HepG2 (cell line): Measurements from ENCODE around the gene SPTBN5. TPM values are rescaled to one million over a fixed set of nuclear protein-coding genes. Genes with fewer than 3 reads are reported as not detected.

Experiments used
- ARHGAP35 ChIP-seq: sonication (generic); formaldehyde crosslinking; IDR thresholded peaks from 2 replicates; pipeline ENCODE4 v1.9.0; 2022; ENCODE audit warnings: mild to moderate bottlenecking, inconsistent platforms, moderate library complexity, missing genetic modification reagents, borderline replicate concordance
- ATF4 ChIP-seq, 2 experiments: fragments of 450-650 bp in 1 of 2; sonication (generic) in 1 of 2; formaldehyde crosslinking; IDR thresholded peaks; 2 replicates each; pipeline versions ENCODE4 v1.5.0 to v1.8.0; 2020 to 2022; ENCODE audit warnings: mild to moderate bottlenecking in 1 of 2, missing genetic modification reagents in 1 of 2
- CBX1 ChIP-seq: IDR thresholded peaks from one replicate; pipeline ENCODE4 v1.6.1; 2016; ENCODE audit warnings: antibody characterized with exemption, low read depth
- FOSL2 ChIP-seq: sonication (generic); formaldehyde crosslinking; IDR thresholded peaks from 2 replicates; pipeline ENCODE4 v1.4.0; 2020; ENCODE audit warnings: missing genetic modification reagents
- FOXO1 ChIP-seq: sonication (generic); formaldehyde crosslinking; IDR thresholded peaks from 2 replicates; pipeline ENCODE4 v1.4.0; 2020; ENCODE audit warnings: missing genetic modification reagents
- GPN1 ChIP-seq: sonication (generic); formaldehyde crosslinking; IDR thresholded peaks from 2 replicates; pipeline ENCODE4 v1.5.1; 2020; ENCODE audit warnings: missing genetic modification reagents, borderline replicate concordance
- GTF2F1 ChIP-seq: fragments of 150-350 bp; IDR thresholded peaks from 2 replicates; pipeline ENCODE4 v1.6.1; 2014; ENCODE audit warnings: low read length
- HMGA1 ChIP-seq: sonication (generic); formaldehyde crosslinking; conservative IDR thresholded peaks from 2 replicates; pipeline ENCODE4 v1.4.0; 2020; ENCODE audit warnings: missing genetic modification reagents
- NCOA2 ChIP-seq: sonication (generic); formaldehyde crosslinking; IDR thresholded peaks from 2 replicates; pipeline ENCODE4 v1.8.0; 2022; ENCODE audit warnings: inconsistent platforms
- RARG ChIP-seq: sonication (generic); formaldehyde crosslinking; IDR thresholded peaks from 2 replicates; pipeline ENCODE4 v1.4.0; 2020; ENCODE audit warnings: low read depth, mild to moderate bottlenecking, missing genetic modification reagents
- RELA ChIP-seq: sonication (generic); formaldehyde crosslinking; IDR thresholded peaks from 2 replicates; pipeline ENCODE4 v1.4.0; 2020; ENCODE audit warnings: missing genetic modification reagents
- RXRA ChIP-seq: sonication (generic); formaldehyde crosslinking; IDR thresholded peaks from 2 replicates; pipeline ENCODE4 v1.5.1; 2020; ENCODE audit warnings: missing genetic modification reagents
- SRSF4 ChIP-seq: fragments of 200-400 bp; formaldehyde crosslinking; IDR thresholded peaks from one replicate; pipeline ENCODE4 v1.6.1; 2018; ENCODE audit warnings: mild to moderate bottlenecking, low read depth, low read length, moderate library complexity; ENCODE audit not compliant: poor library complexity, severe bottlenecking
- STAG1 ChIP-seq: sonication (generic); formaldehyde crosslinking; IDR thresholded peaks from 2 replicates; pipeline ENCODE4 v1.4.0; 2020; ENCODE audit warnings: missing genetic modification reagents
- TERF1 ChIP-seq: sonication (generic); formaldehyde crosslinking; IDR thresholded peaks from 2 replicates; pipeline ENCODE4 v1.8.0; 2022; ENCODE audit warnings: mild to moderate bottlenecking, missing genetic modification reagents, moderate library complexity
- ZNF446 ChIP-seq: sonication (generic); formaldehyde crosslinking; IDR thresholded peaks from 2 replicates; pipeline ENCODE4 v1.5.0; 2020; ENCODE audit warnings: mild to moderate bottlenecking, missing genetic modification reagents
- ZNF543 ChIP-seq: sonication (generic); formaldehyde crosslinking; IDR thresholded peaks from 2 replicates; pipeline ENCODE4 v1.4.0; 2020; ENCODE audit warnings: mild to moderate bottlenecking, missing genetic modification reagents
- ZNF687 ChIP-seq: sonication (generic); formaldehyde crosslinking; IDR thresholded peaks from 2 replicates; pipeline ENCODE4 v1.5.1; 2020; ENCODE audit warnings: mild to moderate bottlenecking, missing genetic modification reagents, moderate library complexity
- polyA plus RNA-seq, 8 experiments: library from polyadenylated mRNA; depleted of rRNA in 3 of 8; stranded (reverse) in 7 of 8; unstranded in 1 of 8; fragments of >200 nt; fragmentation: Illumina TruSeq in 4 of 8; extraction: Trizol in 4 of 8; gene quantifications; 2 replicates each; pipeline versions ENCODE4 v1.2.1 to v1.2.3, GENCODE V29; 2011 to 2016; ENCODE audit warnings: low read depth in 4 of 8, missing spikeins in 1 of 8, mixed read lengths in 1 of 8; ENCODE audit not compliant: insufficient read depth in 1 of 8
- total RNA-seq, 5 experiments: library from RNA; depleted of rRNA; stranded (reverse); fragments of >200 nt; fragmentation: Illumina TruSeq; extraction: Trizol; gene quantifications; 2 replicates each; pipeline ENCODE4 v1.2.3, GENCODE V29; 2016; ENCODE audit warnings: low read depth in 1 of 5
- TF ChIP-seq, protein P1 (sequence below): sonication (generic); formaldehyde crosslinking; IDR thresholded peaks from 2 replicates; pipeline ENCODE4 v1.8.1; 2023; ENCODE audit warnings: mild to moderate bottlenecking, missing genetic modification reagents
- TF ChIP-seq, protein P2 (sequence below): sonication (generic); formaldehyde crosslinking; IDR thresholded peaks from 2 replicates; pipeline ENCODE4 v1.4.0; 2020; ENCODE audit warnings: missing genetic modification reagents
- TF ChIP-seq, protein P3 (sequence below): fragments of 450-650 bp; IDR thresholded peaks from 2 replicates; pipeline ENCODE4 v1.6.1; 2017; ENCODE audit warnings: mild to moderate bottlenecking

SPTBN5 gene
- total and polyA plus RNA-seq, 2 of the 13 experiments (the other 11 are each of a cell fraction or from before 2014, with no cell fraction given), result 0.01 to 0.07 TPM

DNA sequence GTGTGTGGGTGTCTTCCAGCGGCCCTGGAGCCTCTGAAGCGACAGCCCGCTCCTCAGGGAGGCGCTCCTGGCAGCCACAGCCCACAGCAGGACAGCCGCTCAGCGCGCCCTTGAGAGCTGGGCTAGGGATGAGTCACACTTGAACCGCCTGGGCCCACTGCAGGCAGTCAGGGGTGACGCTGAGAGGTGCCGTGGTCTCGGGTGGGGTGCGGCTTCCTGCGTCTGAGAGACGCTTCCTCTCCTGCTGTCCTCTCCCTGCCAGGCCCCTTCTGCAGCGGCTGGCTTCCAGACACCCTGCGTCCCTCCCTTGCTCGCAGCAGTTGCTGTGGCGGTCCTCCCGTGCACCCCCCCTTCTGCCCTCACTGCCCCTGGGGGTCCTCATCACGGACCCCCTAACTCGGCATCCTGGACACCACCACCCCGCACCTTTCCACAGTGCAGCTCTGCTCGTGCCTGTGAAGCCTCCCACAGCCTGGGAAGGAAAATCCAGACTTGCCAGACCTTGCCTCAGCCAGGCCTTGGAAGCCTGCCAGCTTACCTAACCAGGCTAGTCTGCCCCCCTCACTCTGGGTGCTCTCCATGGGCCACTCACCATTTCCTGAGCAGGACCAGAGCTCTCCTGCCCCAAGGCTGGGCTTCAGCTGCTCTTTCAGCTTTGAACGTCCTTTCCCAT lies 1.1 kb upstream of the SPTBN5 start (continued):
- no peak for TF ChIP-seq ATF4 (CRISPR knock-in tag; IDR thresholded peaks at IDR 0.05)
- TF ChIP-seq, protein P1, sequence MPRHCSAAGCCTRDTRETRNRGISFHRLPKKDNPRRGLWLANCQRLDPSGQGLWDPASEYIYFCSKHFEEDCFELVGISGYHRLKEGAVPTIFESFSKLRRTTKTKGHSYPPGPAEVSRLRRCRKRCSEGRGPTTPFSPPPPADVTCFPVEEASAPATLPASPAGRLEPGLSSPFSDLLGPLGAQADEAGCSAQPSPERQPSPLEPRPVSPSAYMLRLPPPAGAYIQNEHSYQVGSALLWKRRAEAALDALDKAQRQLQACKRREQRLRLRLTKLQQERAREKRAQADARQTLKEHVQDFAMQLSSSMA (CRISPR knock-in tag), result no peak
- TF ChIP-seq GTF2F1, result no peak
- no peak for TF ChIP-seq ARHGAP35 (CRISPR knock-in tag)
- TF ChIP-seq FOXO1 (CRISPR knock-in tag), result no peak
- TF ChIP-seq ZNF543 (CRISPR knock-in tag), result no peak
- TF ChIP-seq, protein P2, sequence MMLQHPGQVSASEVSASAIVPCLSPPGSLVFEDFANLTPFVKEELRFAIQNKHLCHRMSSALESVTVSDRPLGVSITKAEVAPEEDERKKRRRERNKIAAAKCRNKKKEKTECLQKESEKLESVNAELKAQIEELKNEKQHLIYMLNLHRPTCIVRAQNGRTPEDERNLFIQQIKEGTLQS (CRISPR knock-in tag), result peak; percentile 52; the same call in 1 of the 2 replicates
- no peak for TF ChIP-seq NCOA2 (CRISPR knock-in tag)
- TF ChIP-seq ZNF687, result peak; percentile 54
- TF ChIP-seq FOSL2 (CRISPR knock-in tag), result peak; percentile 92
- no peak for TF ChIP-seq ZNF446 (CRISPR knock-in tag)
- no peak for TF ChIP-seq SRSF4
- no peak for TF ChIP-seq CBX1
- TF ChIP-seq, protein P3, sequence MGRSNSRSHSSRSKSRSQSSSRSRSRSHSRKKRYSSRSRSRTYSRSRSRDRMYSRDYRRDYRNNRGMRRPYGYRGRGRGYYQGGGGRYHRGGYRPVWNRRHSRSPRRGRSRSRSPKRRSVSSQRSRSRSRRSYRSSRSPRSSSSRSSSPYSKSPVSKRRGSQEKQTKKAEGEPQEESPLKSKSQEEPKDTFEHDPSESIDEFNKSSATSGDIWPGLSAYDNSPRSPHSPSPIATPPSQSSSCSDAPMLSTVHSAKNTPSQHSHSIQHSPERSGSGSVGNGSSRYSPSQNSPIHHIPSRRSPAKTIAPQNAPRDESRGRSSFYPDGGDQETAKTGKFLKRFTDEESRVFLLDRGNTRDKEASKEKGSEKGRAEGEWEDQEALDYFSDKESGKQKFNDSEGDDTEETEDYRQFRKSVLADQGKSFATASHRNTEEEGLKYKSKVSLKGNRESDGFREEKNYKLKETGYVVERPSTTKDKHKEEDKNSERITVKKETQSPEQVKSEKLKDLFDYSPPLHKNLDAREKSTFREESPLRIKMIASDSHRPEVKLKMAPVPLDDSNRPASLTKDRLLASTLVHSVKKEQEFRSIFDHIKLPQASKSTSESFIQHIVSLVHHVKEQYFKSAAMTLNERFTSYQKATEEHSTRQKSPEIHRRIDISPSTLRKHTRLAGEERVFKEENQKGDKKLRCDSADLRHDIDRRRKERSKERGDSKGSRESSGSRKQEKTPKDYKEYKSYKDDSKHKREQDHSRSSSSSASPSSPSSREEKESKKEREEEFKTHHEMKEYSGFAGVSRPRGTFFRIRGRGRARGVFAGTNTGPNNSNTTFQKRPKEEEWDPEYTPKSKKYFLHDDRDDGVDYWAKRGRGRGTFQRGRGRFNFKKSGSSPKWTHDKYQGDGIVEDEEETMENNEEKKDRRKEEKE, result no peak
- TF ChIP-seq HMGA1 (CRISPR knock-in tag), result no peak
- TF ChIP-seq RARG, result no peak
- TF ChIP-seq RXRA (CRISPR knock-in tag), result no peak
- no peak for TF ChIP-seq GPN1 (CRISPR knock-in tag)
- TF ChIP-seq RELA (CRISPR knock-in tag), result no peak
- no peak for TF ChIP-seq TERF1
- TF ChIP-seq STAG1 (CRISPR knock-in tag), result peak; percentile 25
